Fibroblast of skin of abdomen (primary cell): ENCODE results near the gene LRRC75A.
"Not testable (repeated sequence)": the region's sequence is repeated elsewhere in the genome, so short reads cannot be mapped to it uniquely, and the experiment has no call there.

Source experiments
- DNase-seq: peaks from one replicate; pipeline ENCODE4 v3.0.0-alpha.2; 2013

Gene LRRC75A

GRCh38 chr17:16471295-16471694 is 20.7 kb downstream of the LRRC75A start:
- no peak for DNase-seq

GRCh38 chr17:16470265-16470664 is 21.7 kb downstream of the LRRC75A start:
- DNase-seq: no peak

GRCh38 chr17:16468428-16468992 is 23.5 kb downstream of the LRRC75A start:
- DNase-seq: no peak

GRCh38 chr17:16467886-16468285 is 24.1 kb downstream of the LRRC75A start:
- no peak for DNase-seq

GRCh38 chr17:16467044-16467443 is 24.9 kb downstream of the LRRC75A start:
- DNase-seq: no peak

- no peak for DNase-seq
These were observed 25.6 kb downstream of the LRRC75A start for GRCh38 chr17:16466407-16466806.

- DNase-seq: no peak
These were observed 26.1 kb downstream of the LRRC75A start for GRCh38 chr17:16465861-16466338.

- DNase-seq: no peak
These were observed 27.0 kb downstream of the LRRC75A start for GRCh38 chr17:16465052-16465312.

- DNase-seq: no peak
These were observed 27.5 kb downstream of the LRRC75A start for GRCh38 chr17:16464303-16465051.

- peak; percentile 60 for DNase-seq
These were observed 28.4 kb downstream of the LRRC75A start for GRCh38 chr17:16463358-16464302.

- no peak for DNase-seq
These were observed 29.7 kb downstream of the LRRC75A start for GRCh38 chr17:16462070-16462864.

- DNase-seq: no peak
These were observed 30.5 kb downstream of the LRRC75A start for GRCh38 chr17:16461606-16461866.

- DNase-seq: no peak
These were observed 31.0 kb downstream of the LRRC75A start for GRCh38 chr17:16460796-16461605.

GRCh38 chr17:16459855-16460550 is 32.0 kb downstream of the LRRC75A start:
- no peak for DNase-seq

- no peak for DNase-seq
These were observed 32.7 kb downstream of the LRRC75A start for GRCh38 chr17:16459271-16459670.

- no peak for DNase-seq
These were observed 35.2 kb downstream of the LRRC75A start for GRCh38 chr17:16456742-16457316.

- DNase-seq: no peak
These were observed 35.8 kb downstream of the LRRC75A start for GRCh38 chr17:16455997-16456741.

GRCh38 chr17:16453493-16453851 is 38.5 kb downstream of the LRRC75A start:
- no peak for DNase-seq

- not testable (repeated sequence) for DNase-seq
These were observed 39.7 kb downstream of the LRRC75A start for GRCh38 chr17:16452268-16452667.

- DNase-seq: no peak
These were observed 42.0 kb downstream of the LRRC75A start for GRCh38 chr17:16450028-16450427.
